HEK293T (cell line): Measurements from ENCODE around the gene KLHDC4.

Experiments used
- CTCF ChIA-PET: fragments of 350-600 bp; formaldehyde crosslinking; extraction: SDS; loops from one replicate; lab custom pipeline; 2021; ENCODE audit warnings: antibody characterized with exemption, inconsistent platforms; lab: Yijun Ruan, JAX
- POLR2A ChIA-PET: fragments of 350-600 bp; formaldehyde crosslinking; extraction: SDS; loops from one replicate; lab custom pipeline; 2020; ENCODE audit warnings: antibody characterized with exemption, inconsistent platforms; lab: Yijun Ruan, JAX
- DNase-seq: peaks from one replicate; pipeline ENCODE4 v3.0.0; 2012; ENCODE audit warnings: mixed read lengths; ENCODE audit errors: extremely low spot score
- ARNT ChIP-seq: fragments of 450-650 bp; IDR thresholded peaks from 2 replicates; pipeline ENCODE4 v1.6.1; 2017; ENCODE audit warnings: mild to moderate bottlenecking
- FOXK2 ChIP-seq: fragments of 450-650 bp; IDR thresholded peaks from 2 replicates; pipeline ENCODE4 v1.6.1; 2016; ENCODE audit warnings: mild to moderate bottlenecking
- FOXM1 ChIP-seq: fragments of 450-650 bp; IDR thresholded peaks from 2 replicates; pipeline ENCODE4 v1.6.1; 2017; ENCODE audit warnings: mild to moderate bottlenecking, borderline replicate concordance
- LEF1 ChIP-seq: fragments of 450-650 bp; IDR thresholded peaks from 2 replicates; pipeline ENCODE4 v1.6.1; 2017; ENCODE audit warnings: mild to moderate bottlenecking, borderline replicate concordance
- NFRKB ChIP-seq: fragments of 450-650 bp; IDR thresholded peaks from 2 replicates; pipeline ENCODE4 v1.6.1; 2016; ENCODE audit warnings: mild to moderate bottlenecking, moderate library complexity
- SP1 ChIP-seq: fragments of 450-650 bp; IDR thresholded peaks from 2 replicates; pipeline ENCODE4 v1.6.1; 2017
- ZNF384 ChIP-seq: fragments of 450-650 bp; IDR thresholded peaks from 2 replicates; pipeline ENCODE4 v1.6.1; 2016

KLHDC4 gene

GRCh38 chr16:87658564-87659225, 107.1 kb downstream of the KLHDC4 start:
- TF ChIP-seq FOXK2 (no peak), LEF1 (no peak), NFRKB (no peak), SP1 (no peak), ZNF384 (no peak), FOXM1 (no peak), ARNT (no peak)
- CTCF ChIA-PET: interaction anchor here (0.6 kb wide), 1 partner anchor 193 kb away, joined by 3 read pairs; no protein-coding TSS in a partner anchor
- DNase-seq: no peak
- POLR2A ChIA-PET: no interaction called here
